Activated CD4-positive, alpha-beta memory T cell treated with anti-CD3 and anti-CD28 coated beads, Interleukin-2, amount 10 ng/mL, durations not matched to agents 7 days and 5 days (primary cell): Measurements from ENCODE around the gene GBP4. TPM values are rescaled to one million over a fixed set of nuclear protein-coding genes. Genes with fewer than 3 reads are reported as not detected.
A peak's percentile ranks its signal among the peaks of the same experiment; 100 is the strongest.
"Not testable (repeated sequence)": the region's sequence is repeated elsewhere in the genome, so short reads cannot be mapped to it uniquely, and the experiment has no call there.

Experiments used
- CTCF ChIA-PET: fragments of 350-600 bp; sonication (Branson Sonifier 250); formaldehyde crosslinking; loops from one replicate; lab custom pipeline; 2021; ENCODE audit warnings: antibody characterized with exemption, inconsistent platforms; lab: Charles Lee
- POLR2A ChIA-PET: fragments of 350-600 bp; sonication (Branson Sonifier 250); formaldehyde crosslinking; loops from one replicate; lab custom pipeline; 2021; ENCODE audit warnings: antibody characterized with exemption; lab: Charles Lee
- DNase-seq: peaks from one replicate; pipeline ENCODE4 v3.0.0-alpha.2; 2020
- H3K27ac Mint-ChIP-seq: one replicate; pipeline ENCODE4 v1.8.0; 2021; ENCODE audit warnings: mild to moderate bottlenecking, mixed read lengths
- H3K27me3 Mint-ChIP-seq: one replicate; pipeline ENCODE4 v1.8.0; 2021; ENCODE audit warnings: mixed read lengths
- H3K36me3 Mint-ChIP-seq: one replicate; pipeline ENCODE4 v1.8.0; 2021; ENCODE audit warnings: low read depth, mixed read lengths
- H3K4me1 Mint-ChIP-seq: one replicate; pipeline ENCODE4 v1.8.0; 2021; ENCODE audit warnings: mixed read lengths
- H3K4me3 Mint-ChIP-seq: one replicate; pipeline ENCODE4 v1.8.0; 2021; ENCODE audit warnings: mild to moderate bottlenecking, mixed read lengths
- H3K9me3 Mint-ChIP-seq: one replicate; pipeline ENCODE4 v1.8.0; 2021; ENCODE audit warnings: mixed read lengths
- total RNA-seq, 2 experiments: library from RNA; stranded (reverse); gene quantifications; one replicate each; pipeline ENCODE4 v1.2.3, GENCODE V29; 2021

GBP4 gene, protein sequence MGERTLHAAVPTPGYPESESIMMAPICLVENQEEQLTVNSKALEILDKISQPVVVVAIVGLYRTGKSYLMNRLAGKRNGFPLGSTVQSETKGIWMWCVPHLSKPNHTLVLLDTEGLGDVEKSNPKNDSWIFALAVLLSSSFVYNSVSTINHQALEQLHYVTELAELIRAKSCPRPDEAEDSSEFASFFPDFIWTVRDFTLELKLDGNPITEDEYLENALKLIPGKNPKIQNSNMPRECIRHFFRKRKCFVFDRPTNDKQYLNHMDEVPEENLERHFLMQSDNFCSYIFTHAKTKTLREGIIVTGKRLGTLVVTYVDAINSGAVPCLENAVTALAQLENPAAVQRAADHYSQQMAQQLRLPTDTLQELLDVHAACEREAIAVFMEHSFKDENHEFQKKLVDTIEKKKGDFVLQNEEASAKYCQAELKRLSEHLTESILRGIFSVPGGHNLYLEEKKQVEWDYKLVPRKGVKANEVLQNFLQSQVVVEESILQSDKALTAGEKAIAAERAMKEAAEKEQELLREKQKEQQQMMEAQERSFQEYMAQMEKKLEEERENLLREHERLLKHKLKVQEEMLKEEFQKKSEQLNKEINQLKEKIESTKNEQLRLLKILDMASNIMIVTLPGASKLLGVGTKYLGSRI
- total RNA-seq = 10 to 100 TPM; 61.6 to 70.6 TPM

DNA sequence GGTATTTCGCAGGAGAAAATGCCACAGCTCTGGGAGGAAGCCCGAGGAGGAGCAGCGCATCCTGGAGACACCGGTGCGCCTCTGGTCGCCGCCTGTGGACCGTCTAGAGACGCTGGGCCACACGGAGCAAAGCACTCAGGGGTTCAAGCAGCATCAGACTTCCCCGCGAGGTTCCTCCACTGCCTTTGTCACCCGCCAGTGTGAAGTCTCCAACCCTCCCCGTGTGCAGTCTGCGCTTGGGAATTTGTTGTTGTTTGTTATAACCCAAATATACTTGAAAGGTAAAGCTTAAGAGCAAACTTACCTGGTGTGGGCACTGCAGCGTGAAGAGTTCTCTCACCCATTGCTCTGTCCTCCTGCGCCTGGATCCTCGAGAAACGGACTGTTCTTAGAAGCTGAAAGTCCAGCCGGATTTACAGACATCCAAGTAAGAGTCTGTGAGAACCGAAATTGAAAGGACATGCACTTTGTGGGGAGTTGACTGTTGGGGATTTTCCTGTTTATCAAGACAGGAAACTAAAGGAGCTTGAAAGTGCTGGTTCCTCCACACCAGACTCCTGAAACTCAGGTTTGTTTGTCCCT, at the start of gene GBP4:
Gene GBP4, minus strand, starts transcription at position 452 of the 582 bp plus-strand sequence. Its CDS starts 108 bp downstream, at position 344.
- H3K4me1 Mint-ChIP-seq = peaks cover 63% of the 10 kb centered on the region
- POLR2A ChIA-PET = interaction anchor here (0.6 to 3.7 kb wide), 25 partner anchors 17 to 411 kb away, joined by 3 to 99 read pairs (median 4); partner anchors contain the start of genes GBP1, GBP2, GBP3 and GBP5
- H3K27ac Mint-ChIP-seq = peak within 1 kb of the TSS; percentile 89
- peaks cover 73% of the 10 kb centered on the region for H3K36me3 Mint-ChIP-seq
- H3K4me3 Mint-ChIP-seq = peak within 1 kb of the TSS; percentile 91
- DNase-seq = peak; percentile 59
- H3K9me3 Mint-ChIP-seq = peaks cover 1% of the 10 kb centered on the region
- no peaks in the 10 kb centered on the region for H3K27me3 Mint-ChIP-seq
- CTCF ChIA-PET = interaction anchor here (1.2 to 3.3 kb wide), 11 partner anchors 21 to 256 kb away, joined by 3 to 19 read pairs (median 6); no protein-coding TSS in a partner anchor

DNA sequence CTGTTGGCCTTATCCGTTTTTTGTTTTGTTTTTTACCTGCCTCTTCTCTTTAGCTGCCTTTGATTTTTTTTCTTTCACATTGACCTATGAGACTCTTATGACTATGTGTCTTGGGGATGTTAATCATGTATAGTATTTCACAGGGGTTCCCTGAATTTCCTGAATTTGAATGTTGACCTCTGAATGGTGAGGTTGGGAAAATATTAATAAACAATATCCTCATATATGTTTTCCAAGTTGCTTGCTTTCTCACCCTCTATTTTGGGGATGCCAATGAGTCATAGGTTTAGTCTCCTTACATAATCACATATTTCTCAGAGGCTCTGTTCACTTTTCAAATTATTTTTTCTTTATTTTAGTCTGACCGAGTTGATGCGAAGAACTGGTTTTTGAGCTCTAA, 44.3 kb upstream of the GBP4 start:
- ChIA-PET CTCF (no interaction called here), POLR2A (no interaction called here)
- Mint-ChIP-seq H3K27me3 (no peaks in the 10 kb centered on the region), H3K9me3 (peaks cover 57% of the 10 kb centered on the region), H3K27ac (no peak overlapping the region), H3K36me3 (peaks cover 80% of the 10 kb centered on the region), H3K4me1 (peaks cover 10% of the 10 kb centered on the region), H3K4me3 (no peak overlapping the region)
- DNase-seq = no peak

DNA sequence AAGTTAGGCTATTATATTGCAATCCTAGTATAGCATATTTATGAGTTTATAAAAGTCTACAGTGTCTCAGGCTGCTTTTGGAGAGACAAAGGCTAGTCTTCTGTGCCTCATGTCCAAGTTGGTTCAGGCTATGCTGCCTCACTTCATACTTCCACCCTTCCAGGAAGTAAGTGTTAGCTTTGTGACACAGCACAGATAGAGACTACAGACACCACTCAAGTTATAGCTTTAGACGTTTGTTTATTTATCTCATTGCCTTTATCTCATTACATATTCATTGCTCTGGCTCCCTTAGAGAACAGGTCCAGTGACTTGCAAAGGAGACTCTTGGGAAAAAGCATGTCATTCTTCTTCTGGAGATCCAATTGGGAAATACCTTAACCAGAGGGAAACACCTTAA, 22.6 kb upstream of the GBP4 start:
- POLR2A ChIA-PET = no interaction called here
- CTCF ChIA-PET = interaction anchor here (0.5 kb wide), 1 partner anchor 74 kb away, joined by 4 read pairs; no protein-coding TSS in a partner anchor
- H3K4me3 Mint-ChIP-seq = no peak overlapping the region
- H3K4me1 Mint-ChIP-seq = no peaks in the 10 kb centered on the region
- H3K9me3 Mint-ChIP-seq = peaks cover 23% of the 10 kb centered on the region
- no peaks in the 10 kb centered on the region for H3K27me3 Mint-ChIP-seq
- H3K27ac Mint-ChIP-seq = no peak overlapping the region
- peaks cover 22% of the 10 kb centered on the region for H3K36me3 Mint-ChIP-seq
- DNase-seq = no peak

DNA sequence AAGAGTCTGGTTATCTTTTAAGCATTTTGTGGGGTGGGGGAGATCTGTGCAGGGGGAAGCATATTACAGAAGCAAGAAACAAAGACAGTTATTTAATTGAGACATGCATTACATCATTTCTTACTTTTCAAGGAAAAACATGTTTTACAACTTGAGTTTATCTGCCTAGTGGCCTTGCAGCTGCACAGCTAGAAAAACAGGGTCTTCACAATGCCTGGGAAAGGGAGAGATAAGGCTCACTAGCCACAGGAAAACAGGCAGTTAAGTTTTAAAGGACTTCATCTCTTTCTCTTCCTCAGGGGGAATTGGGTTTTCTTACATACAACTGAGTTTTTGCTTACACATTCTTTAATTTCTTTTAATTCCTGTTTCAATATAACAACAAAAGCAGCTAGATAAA, 21.1 kb upstream of the GBP4 start:
- POLR2A ChIA-PET, H3K4me3 Mint-ChIP-seq, CTCF ChIA-PET, DNase-seq, H3K4me1 Mint-ChIP-seq, H3K27me3 Mint-ChIP-seq, H3K27ac Mint-ChIP-seq: not testable (repeated sequence)
- Mint-ChIP-seq H3K9me3 (peaks cover 25% of the 10 kb centered on the region), H3K36me3 (peaks cover 12% of the 10 kb centered on the region)

DNA sequence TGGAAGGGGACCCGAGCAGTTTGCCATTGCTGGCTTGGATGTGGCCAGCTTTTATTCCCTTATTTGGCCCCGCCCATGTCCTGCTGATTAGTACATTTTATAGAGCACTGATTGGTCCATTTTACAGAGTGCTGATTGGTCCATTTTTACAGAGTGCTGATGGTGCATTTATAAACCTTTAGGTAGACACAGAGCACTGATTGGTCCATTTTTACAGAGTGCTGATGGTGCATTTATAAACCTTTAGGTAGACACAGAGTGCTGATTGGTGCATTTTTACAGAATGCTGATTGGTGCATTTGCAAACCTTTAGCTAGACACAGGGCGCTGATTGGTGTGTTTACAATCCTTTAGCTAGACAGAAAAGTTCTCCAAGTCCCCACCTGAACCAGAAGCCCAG, 20.2 kb upstream of the GBP4 start:
- CTCF ChIA-PET, H3K4me3 Mint-ChIP-seq, POLR2A ChIA-PET, H3K27ac Mint-ChIP-seq, H3K4me1 Mint-ChIP-seq, DNase-seq, H3K27me3 Mint-ChIP-seq: not testable (repeated sequence)
- peaks cover 15% of the 10 kb centered on the region for H3K36me3 Mint-ChIP-seq
- peaks cover 22% of the 10 kb centered on the region for H3K9me3 Mint-ChIP-seq

DNA sequence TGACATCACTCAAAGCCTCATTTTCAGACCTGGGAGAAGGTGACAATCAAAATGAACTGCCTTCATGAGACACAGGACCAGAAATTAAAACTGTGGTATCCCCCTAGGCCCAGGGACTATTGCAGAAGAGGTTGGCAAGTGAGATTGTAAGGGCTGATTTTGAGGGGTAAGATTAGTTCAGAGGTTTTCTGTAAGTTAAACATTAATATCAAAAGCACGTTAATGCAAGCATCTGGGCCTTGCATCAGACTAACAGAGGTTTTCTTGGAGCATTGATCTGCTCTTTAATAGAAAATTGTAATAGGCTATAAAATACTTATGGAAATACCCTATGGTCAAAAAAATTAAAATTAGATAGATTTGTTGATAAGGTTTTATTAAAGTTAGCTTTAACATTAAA, 14.6 kb upstream of the GBP4 start:
- no peak for DNase-seq
- ChIA-PET CTCF (no interaction called here), POLR2A (no interaction called here)
- no peaks in the 10 kb centered on the region for H3K27me3 Mint-ChIP-seq
- peaks cover 15% of the 10 kb centered on the region for H3K36me3 Mint-ChIP-seq
- H3K4me3 Mint-ChIP-seq = no peak overlapping the region
- H3K9me3 Mint-ChIP-seq = peaks cover 30% of the 10 kb centered on the region
- no peak overlapping the region for H3K27ac Mint-ChIP-seq
- no peaks in the 10 kb centered on the region for H3K4me1 Mint-ChIP-seq

DNA sequence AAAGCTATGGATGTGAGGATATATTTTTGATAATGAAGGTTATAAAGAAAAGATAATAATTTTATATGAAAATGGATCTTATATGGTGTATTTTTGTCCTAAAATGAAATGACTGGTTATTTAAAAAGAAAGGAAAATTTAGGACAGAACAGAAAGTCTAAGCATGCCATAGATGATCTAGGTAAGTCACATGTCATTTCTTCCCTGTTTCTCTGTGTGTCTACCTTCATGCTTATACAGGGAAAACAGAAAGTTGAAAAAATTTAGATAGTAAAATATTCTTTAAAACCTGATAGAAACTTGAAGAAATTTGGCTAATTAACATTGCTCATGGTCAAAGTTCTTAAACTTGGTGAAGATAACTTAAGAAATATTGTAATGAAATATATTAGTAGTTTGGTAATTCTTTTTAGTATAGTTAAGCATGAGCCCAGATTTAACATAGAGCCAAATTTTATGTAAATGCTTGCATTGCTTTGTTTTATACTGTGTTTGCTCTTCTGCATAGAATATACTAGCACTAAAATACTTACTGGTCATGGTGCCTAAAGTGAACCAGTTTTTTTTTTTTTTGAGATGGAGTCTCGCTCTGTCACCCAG, 12.4 kb upstream of the GBP4 start:
- Mint-ChIP-seq H3K36me3 (peaks cover 17% of the 10 kb centered on the region), H3K27me3 (no peaks in the 10 kb centered on the region), H3K4me3 (no peak overlapping the region), H3K4me1 (peaks cover 2% of the 10 kb centered on the region), H3K27ac (no peak overlapping the region), H3K9me3 (peaks cover 33% of the 10 kb centered on the region)
- ChIA-PET POLR2A (no interaction called here), CTCF (no interaction called here)
- no peak for DNase-seq

DNA sequence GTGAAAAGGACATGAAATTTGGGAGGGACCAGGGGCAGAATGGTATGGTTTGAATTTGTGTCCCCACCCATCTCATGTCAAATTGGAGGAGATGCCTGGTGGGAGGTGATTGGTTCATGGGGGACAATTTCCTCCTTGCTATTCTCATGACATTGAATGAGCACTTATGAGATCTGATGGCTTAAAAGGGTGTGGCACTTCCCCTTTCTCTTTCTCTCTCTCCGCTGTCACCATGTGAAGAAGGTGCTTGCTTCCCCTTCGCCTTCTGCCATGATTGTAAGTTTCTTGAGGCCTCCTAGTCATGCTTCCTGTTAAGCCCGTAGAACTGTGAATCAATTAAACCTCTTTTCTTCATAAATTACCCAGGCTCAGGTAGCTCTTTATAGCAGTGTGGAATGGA, 7.6 kb upstream of the GBP4 start:
- Mint-ChIP-seq H3K9me3 (peaks cover 43% of the 10 kb centered on the region), H3K27me3 (no peaks in the 10 kb centered on the region), H3K27ac (no peak overlapping the region), H3K36me3 (peaks cover 47% of the 10 kb centered on the region), H3K4me1 (peaks cover 10% of the 10 kb centered on the region), H3K4me3 (no peak overlapping the region)
- CTCF ChIA-PET = no interaction called here
- POLR2A ChIA-PET = no interaction called here
- DNase-seq = no peak

DNA sequence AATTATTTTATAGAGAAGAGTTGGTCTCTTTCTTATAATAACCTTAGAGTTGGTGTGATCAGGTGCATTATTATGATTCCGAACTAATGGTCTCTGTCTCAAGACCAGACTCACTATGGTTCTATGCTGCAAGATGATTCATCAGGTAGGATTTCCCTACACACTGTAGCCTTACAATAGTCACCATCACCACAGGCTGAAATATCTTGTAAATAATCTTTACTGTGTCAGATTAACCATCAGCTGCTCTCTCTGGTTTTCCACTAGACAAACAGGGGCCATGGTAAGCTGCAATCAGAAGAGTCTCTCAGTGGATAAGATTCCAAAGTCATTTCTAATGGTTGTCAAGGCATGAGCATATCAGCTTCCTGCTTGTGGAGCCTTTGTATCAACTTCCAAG, 4.4 kb upstream of the GBP4 start:
- CTCF ChIA-PET = no interaction called here
- Mint-ChIP-seq H3K27ac (no peak overlapping the region), H3K36me3 (peaks cover 51% of the 10 kb centered on the region), H3K4me3 (no peak overlapping the region), H3K27me3 (no peaks in the 10 kb centered on the region), H3K4me1 (peaks cover 25% of the 10 kb centered on the region), H3K9me3 (peaks cover 27% of the 10 kb centered on the region)
- POLR2A ChIA-PET = interaction anchor here (0.8 to 1.5 kb wide), 3 partner anchors 69 to 76 kb away, joined by 3 to 5 read pairs (median 4); no protein-coding TSS in a partner anchor
- no peak for DNase-seq

DNA sequence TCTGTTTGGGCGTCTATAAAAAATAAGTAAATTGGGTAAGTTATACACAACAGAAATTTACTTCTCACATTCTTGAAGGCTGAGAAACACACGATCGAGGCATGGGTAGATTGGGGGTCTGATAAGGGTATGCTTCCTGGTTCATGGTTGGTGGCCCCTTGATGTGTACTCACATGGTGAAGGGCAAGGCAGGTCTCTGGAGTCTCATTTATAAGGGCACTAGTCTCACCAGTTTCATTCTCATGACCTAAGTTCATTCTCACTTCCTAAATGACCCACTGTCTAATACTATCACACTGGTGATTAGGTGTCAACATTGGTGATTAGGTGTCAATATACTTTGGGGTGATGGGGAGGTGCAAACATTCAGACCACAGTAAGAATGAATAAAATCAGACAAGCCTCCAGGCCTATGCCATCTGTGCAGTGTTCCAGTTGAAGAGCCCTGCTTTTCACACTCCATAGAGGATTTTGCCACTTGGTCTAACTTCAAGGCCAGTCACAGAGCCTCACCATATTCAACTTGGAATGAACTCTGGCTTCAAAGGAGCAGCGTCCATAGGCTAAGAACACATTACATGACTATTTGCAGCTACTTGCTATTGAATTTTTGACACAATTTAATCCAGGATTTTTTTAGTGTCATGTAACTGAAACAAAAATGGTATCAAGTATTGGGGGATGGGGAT, 2.5 kb upstream of the GBP4 start:
- ChIA-PET CTCF (no interaction called here), POLR2A (interaction anchor here (1.3 kb wide), 1 partner anchor 79 kb away, joined by 5 read pairs; no protein-coding TSS in a partner anchor)
- H3K4me1 Mint-ChIP-seq = peaks cover 40% of the 10 kb centered on the region
- H3K27me3 Mint-ChIP-seq = no peaks in the 10 kb centered on the region
- peak overlapping the region; percentile 72 for H3K27ac Mint-ChIP-seq
- H3K36me3 Mint-ChIP-seq = peaks cover 62% of the 10 kb centered on the region
- DNase-seq = no peak
- peak overlapping the region; percentile 51 for H3K4me3 Mint-ChIP-seq
- peaks cover 19% of the 10 kb centered on the region for H3K9me3 Mint-ChIP-seq

DNA sequence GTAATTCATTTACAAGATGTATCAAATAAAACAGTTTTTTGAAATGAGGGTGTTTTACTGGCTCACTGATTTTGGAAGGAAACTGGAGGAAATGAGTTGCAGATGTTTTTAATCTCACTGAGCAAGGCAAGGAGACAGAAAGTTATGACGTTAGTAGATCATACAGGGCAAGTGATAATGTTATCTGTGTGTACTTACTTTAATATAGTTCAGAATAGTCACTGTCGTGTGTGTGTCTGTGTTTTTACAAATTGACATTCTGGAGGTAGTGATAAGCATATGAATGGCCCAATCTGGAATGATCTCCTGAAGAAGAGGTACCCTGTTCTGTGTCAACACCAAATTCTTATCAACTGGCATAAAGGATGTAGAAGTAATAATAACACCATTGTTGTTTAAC, 1.9 kb upstream of the GBP4 start:
- Mint-ChIP-seq H3K4me1 (peaks cover 45% of the 10 kb centered on the region), H3K36me3 (peaks cover 67% of the 10 kb centered on the region)
- POLR2A ChIA-PET = interaction anchor here (1.0 to 3.7 kb wide), 6 partner anchors 59 to 137 kb away, joined by 4 to 99 read pairs (median 28); partner anchors contain the start of genes GBP1, GBP2 and GBP5

DNA sequence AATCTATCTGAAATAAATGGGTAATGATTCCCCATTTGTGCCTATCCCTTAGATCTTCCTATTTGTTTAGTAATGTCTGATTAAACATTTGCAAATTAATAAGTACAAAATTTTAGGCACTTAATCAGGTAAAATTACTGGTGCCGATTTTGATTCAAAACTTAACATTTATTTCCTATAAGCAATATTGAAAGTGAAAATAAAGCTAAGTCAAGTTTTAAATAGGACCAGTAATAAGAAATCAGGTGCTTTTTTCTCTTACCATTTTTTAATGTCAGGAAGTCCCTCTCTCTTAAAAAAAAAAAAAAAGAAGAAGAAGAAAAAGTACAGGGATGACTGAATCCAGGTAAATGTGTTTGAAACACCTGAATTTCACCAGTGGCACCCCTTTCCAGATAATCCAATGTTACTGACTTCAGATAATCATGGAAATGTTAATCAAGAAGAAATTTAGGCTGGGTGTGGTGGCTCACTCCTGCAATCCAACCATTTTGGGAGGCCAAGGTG, 836 bp upstream of the GBP4 start:
- peak overlapping the region; percentile 89 for H3K27ac Mint-ChIP-seq
- ChIA-PET POLR2A (interaction anchor here (0.7 to 3.7 kb wide), 15 partner anchors 60 to 430 kb away, joined by 3 to 99 read pairs (median 5); partner anchors contain the start of genes GBP1, GBP2, GBP5 and LRRC8B), CTCF (interaction anchor here (1.0 to 3.3 kb wide), 10 partner anchors 9 to 255 kb away, joined by 3 to 19 read pairs (median 4); no protein-coding TSS in a partner anchor)
- no peak for DNase-seq
- H3K36me3 Mint-ChIP-seq = peaks cover 71% of the 10 kb centered on the region
- H3K4me1 Mint-ChIP-seq = peaks cover 56% of the 10 kb centered on the region
- peak overlapping the region; percentile 91 for H3K4me3 Mint-ChIP-seq
- peaks cover 9% of the 10 kb centered on the region for H3K9me3 Mint-ChIP-seq
- no peaks in the 10 kb centered on the region for H3K27me3 Mint-ChIP-seq

More for the DNA sequence above, 1.9 kb upstream of the GBP4 start:
- H3K27me3 Mint-ChIP-seq = no peaks in the 10 kb centered on the region
- H3K4me3 Mint-ChIP-seq = peak overlapping the region; percentile 51
- no peak for DNase-seq
- H3K9me3 Mint-ChIP-seq = peaks cover 17% of the 10 kb centered on the region
- H3K27ac Mint-ChIP-seq = peak overlapping the region; percentile 72
- CTCF ChIA-PET = interaction anchor here (1.2 to 3.3 kb wide), 4 partner anchors 75 to 254 kb away, joined by 3 to 19 read pairs (median 4); no protein-coding TSS in a partner anchor
